ENCODE measurements around the gene PLCL2. TPM values are rescaled to one million over a fixed set of nuclear protein-coding genes. Genes with fewer than 3 reads are reported as not detected.

Gene PLCL2
- total and polyA plus RNA-seq, 7 donors: 8.0 to 12.6 (median 11.6) TPM

GRCh38 chr3:17055374-17056276 is 170.9 kb downstream of the PLCL2 start:
- no peaks in the 10 kb centered on the region for H3K27me3 ChIP-seq
- intact Hi-C loops (cut with DNase I): no loop called here
- no peaks in the 10 kb centered on the region for H3K4me1 ChIP-seq
- H3K4me3 ChIP-seq: no peak overlapping the region
- no peak for TF ChIP-seq CTCF (IDR thresholded peaks at IDR 0.05)
- no peak for TF ChIP-seq EP300 (IDR thresholded peaks at IDR 0.05)
- no peak for TF ChIP-seq POLR2A (IDR thresholded peaks at IDR 0.05)
- TF ChIP-seq POLR2AphosphoS5 (IDR thresholded peaks at IDR 0.05): no peak
- H3K27ac ChIP-seq: no peak overlapping the region
- 82 to 89% methylated on average over 7 of the region's 7 CpGs for WGBS, 2 donors
- H3K9me3 ChIP-seq: no peaks in the 10 kb centered on the region
- no peak for DNase-seq
- H3K36me3 ChIP-seq: no peaks in the 10 kb centered on the region

GRCh38 chr3:17057321-17057720 is 172.6 kb downstream of the PLCL2 start:
- Histone ChIP-seq H3K27me3 (no peaks in the 10 kb centered on the region), H3K27ac (no peak overlapping the region), H3K4me3 (no peak overlapping the region), H3K36me3 (no peaks in the 10 kb centered on the region), H3K4me1 (no peaks in the 10 kb centered on the region), H3K9me3 (no peaks in the 10 kb centered on the region)
- intact Hi-C loops (cut with DNase I): no loop called here
- DNase-seq: no peak
- 91 to 92% methylated on average over 4 of the region's 4 CpGs for WGBS, 2 donors
- TF ChIP-seq CTCF (IDR thresholded peaks at IDR 0.05) (no peak), POLR2A (IDR thresholded peaks at IDR 0.05) (no peak), POLR2AphosphoS5 (IDR thresholded peaks at IDR 0.05) (no peak), EP300 (IDR thresholded peaks at IDR 0.05) (no peak)

GRCh38 chr3:17059989-17060550 is 175.3 kb downstream of the PLCL2 start:
- no peaks in the 10 kb centered on the region for H3K27me3 ChIP-seq
- 95 to 97% methylated on average over 5 of the region's 5 CpGs for WGBS, 2 donors
- no peak overlapping the region for H3K4me3 ChIP-seq
- intact Hi-C loops (cut with DNase I): no loop called here
- TF ChIP-seq POLR2AphosphoS5 (IDR thresholded peaks at IDR 0.05) (no peak), EP300 (IDR thresholded peaks at IDR 0.05) (no peak), CTCF (IDR thresholded peaks at IDR 0.05) (no peak), POLR2A (IDR thresholded peaks at IDR 0.05) (no peak)
- H3K4me1 ChIP-seq: no peaks in the 10 kb centered on the region
- no peaks in the 10 kb centered on the region for H3K9me3 ChIP-seq
- no peak overlapping the region for H3K27ac ChIP-seq
- no peak for DNase-seq
- no peaks in the 10 kb centered on the region for H3K36me3 ChIP-seq

- Histone ChIP-seq H3K4me3 (no peak overlapping the region), H3K36me3 (no peaks in the 10 kb centered on the region), H3K9me3 (no peaks in the 10 kb centered on the region), H3K4me1 (no peaks in the 10 kb centered on the region), H3K27ac (no peak overlapping the region), H3K27me3 (no peaks in the 10 kb centered on the region)
- intact Hi-C loops (cut with DNase I): no loop called here
- TF ChIP-seq POLR2A (IDR thresholded peaks at IDR 0.05) (no peak), POLR2AphosphoS5 (IDR thresholded peaks at IDR 0.05) (no peak), EP300 (IDR thresholded peaks at IDR 0.05) (no peak), CTCF (IDR thresholded peaks at IDR 0.05) (no peak)
- DNase-seq: no peak
- WGBS, 2 donors: 96 to 97% methylated on average over 3 of the region's 3 CpGs
These were observed 176.2 kb downstream of the PLCL2 start for GRCh38 chr3:17061005-17061404.
